Transverse colon (tissue), 4 donors: ENCODE results near the gene MICAL2.

Source experiments
- CTCF ChIP-seq, 5 experiments: fragments of 200-600 bp in 3 of 5; fragments of 450-650 bp in 2 of 5; sonication (generic) in 3 of 5; IDR thresholded peaks; 1 replicate in 2 of 5; 2 replicates in 3 of 5; pipeline ENCODE4 v1.5.1; 2016 to 2017; ENCODE audit warnings: antibody characterized with exemption in 5 of 5, inconsistent platforms in 3 of 5, mild to moderate bottlenecking in 2 of 5, moderate library complexity in 1 of 5
- EP300 ChIP-seq: sonication (generic); formaldehyde crosslinking; IDR thresholded peaks from one replicate; pipeline ENCODE4 v1.6.1; 2017; ENCODE audit warnings: antibody characterized with exemption, low read depth
- POLR2A ChIP-seq: fragments of 450-650 bp; IDR thresholded peaks from one replicate; pipeline ENCODE4 v1.6.1; 2016; ENCODE audit warnings: antibody characterized with exemption, mild to moderate bottlenecking, moderate library complexity
- POLR2AphosphoS5 ChIP-seq, 3 donors: sonication (generic); formaldehyde crosslinking; IDR thresholded peaks; one replicate each; pipeline ENCODE4 v1.6.1; 2016; ENCODE audit warnings: antibody characterized with exemption in 3 of 3

- TF ChIP-seq CTCF (IDR thresholded peaks at IDR 0.05) (no peak), POLR2A (no peak), POLR2AphosphoS5 (IDR thresholded peaks at IDR 0.05) (no peak), EP300 (no peak)
Measured at GRCh38 chr11:12169822-12170221, 59.4 kb downstream of the MICAL2 start.
